Neural progenitor cell (in vitro differentiated cells): ENCODE measurements around the gene HRH2. TPM values are rescaled to one million over a fixed set of nuclear protein-coding genes. Genes with fewer than 3 reads are reported as not detected.
A peak's percentile ranks its signal among the peaks of the same experiment; 100 is the strongest.

Source experiments
- DNase-seq: peaks from one replicate; pipeline ENCODE4 v3.0.0-alpha.2; 2016; ENCODE audit warnings: low spot score
- H2AFZ ChIP-seq: fragments of 200-600 bp; sonication (generic); replicated peaks from 2 replicates; pipeline ENCODE4 v1.6.1; 2016; ENCODE audit warnings: antibody characterized with exemption
- H3F3A ChIP-seq: fragments of 200-600 bp; sonication (generic); 2 replicates; pipeline ENCODE4 v1.6.1; 2016; ENCODE audit warnings: antibody characterized with exemption, low read depth
- H3K27ac ChIP-seq: fragments of 200-600 bp; sonication (generic); 2 replicates; pipeline ENCODE4 v1.5.1; 2016; ENCODE audit warnings: mild to moderate bottlenecking
- H3K27me3 ChIP-seq: fragments of 200-600 bp; sonication (generic); 2 replicates; pipeline ENCODE4 v1.6.1; 2016; ENCODE audit warnings: mild to moderate bottlenecking, moderate library complexity
- H3K36me3 ChIP-seq: fragments of 200-600 bp; sonication (generic); 2 replicates; pipeline ENCODE4 v1.5.1; 2016
- H3K4me1 ChIP-seq: fragments of 200-600 bp; sonication (generic); 2 replicates; pipeline ENCODE4 v1.6.1; 2016; ENCODE audit warnings: mixed run types
- H3K4me2 ChIP-seq: fragments of 200-600 bp; sonication (generic); 2 replicates; pipeline ENCODE4 v1.6.1; 2016
- H3K4me3 ChIP-seq: fragments of 200-600 bp; sonication (generic); 2 replicates; pipeline ENCODE4 v1.5.1; 2016
- H3K79me2 ChIP-seq: fragments of 200-600 bp; sonication (generic); 2 replicates; pipeline ENCODE4 v1.6.1; 2016; ENCODE audit warnings: low read depth
- H3K9ac ChIP-seq: fragments of 200-600 bp; sonication (generic); 2 replicates; pipeline ENCODE4 v1.6.1; 2016
- H3K9me3 ChIP-seq: fragments of 200-600 bp; sonication (generic); 2 replicates; pipeline ENCODE4 v1.5.1; 2016; ENCODE audit warnings: low read depth
- H4K20me1 ChIP-seq: fragments of 200-600 bp; sonication (generic); 2 replicates; pipeline ENCODE4 v1.6.1; 2016; ENCODE audit warnings: low read depth
- H3K27ac Mint-ChIP-seq: 3 replicates; pipeline ENCODE4 v1.8.0; 2021; ENCODE audit warnings: mixed read lengths
- H3K27me3 Mint-ChIP-seq: 2 replicates; pipeline ENCODE4 v1.8.0; 2022; ENCODE audit warnings: low read depth, mild to moderate bottlenecking, inconsistent platforms, moderate library complexity, mixed read lengths; ENCODE audit not compliant: insufficient read depth
- H3K36me3 Mint-ChIP-seq: 3 replicates; pipeline ENCODE4 v1.8.0; 2021; ENCODE audit warnings: mixed read lengths
- H3K4me1 Mint-ChIP-seq: 3 replicates; pipeline ENCODE4 v1.8.0; 2021; ENCODE audit warnings: mixed read lengths
- H3K4me3 Mint-ChIP-seq: 3 replicates; pipeline ENCODE4 v1.8.0; 2021; ENCODE audit warnings: mild to moderate bottlenecking, moderate library complexity, mixed read lengths
- H3K9me3 Mint-ChIP-seq: 3 replicates; pipeline ENCODE4 v1.8.0; 2020; ENCODE audit warnings: mixed read lengths
- EZH2 ChIP-seq: fragments of 200-600 bp; sonication (generic); IDR thresholded peaks from 2 replicates; pipeline ENCODE4 v1.6.1; 2017; ENCODE audit warnings: antibody characterized with exemption, mild to moderate bottlenecking, moderate library complexity
- EZH2phosphoT487 ChIP-seq: fragments of 200-600 bp; sonication (generic); IDR thresholded peaks from 2 replicates; pipeline ENCODE4 v1.6.1; 2017; ENCODE audit warnings: antibody characterized with exemption
- total RNA-seq: library from RNA; depleted of rRNA; stranded (reverse); fragments of >200 nt; gene quantifications from 2 replicates; pipeline ENCODE4 v1.2.3, GENCODE V29; 2015; ENCODE audit warnings: low replicate concordance
- TF ChIP-seq, protein P1 (sequence below): fragments of 200-600 bp; sonication (generic); IDR thresholded peaks from 2 replicates; pipeline ENCODE4 v1.5.1; 2017; ENCODE audit warnings: antibody characterized with exemption, mild to moderate bottlenecking

HRH2 gene
- total RNA-seq, 1 donor from 2014 or later = not detected

DNA sequence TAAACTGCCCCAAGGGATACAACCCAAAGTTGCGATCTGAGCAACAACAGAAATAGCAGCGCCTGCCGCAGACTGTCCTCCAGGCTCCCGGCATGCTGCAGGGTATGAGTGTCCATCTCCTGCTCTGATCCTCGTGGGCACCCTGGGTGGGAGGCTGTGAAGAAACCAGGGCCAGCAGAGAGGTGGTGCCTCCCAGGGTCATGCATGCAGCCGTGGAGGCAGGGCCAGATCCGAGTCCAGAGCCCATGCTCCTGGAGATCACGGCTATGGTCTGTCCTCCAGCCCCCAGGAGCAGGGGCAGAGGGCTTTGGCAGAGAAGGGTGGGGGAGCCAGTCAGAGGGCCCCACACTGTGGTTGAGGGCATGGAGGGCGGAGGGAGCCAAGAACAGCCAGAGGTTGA, 29.0 kb downstream of the HRH2 start:
- Histone ChIP-seq H3K9ac (no peak overlapping the region), H3K79me2 (no peaks in the 10 kb centered on the region), H3K4me2 (no peak overlapping the region), H4K20me1 (no peaks in the 10 kb centered on the region), H3K27me3 (no peaks in the 10 kb centered on the region), H3K4me3 (no peak overlapping the region), H2AFZ (no peak overlapping the region), H3K4me1 (peaks cover 6% of the 10 kb centered on the region), H3F3A (no peaks in the 10 kb centered on the region), H3K36me3 (no peaks in the 10 kb centered on the region), H3K9me3 (no peaks in the 10 kb centered on the region), H3K27ac (no peak overlapping the region)
- Mint-ChIP-seq H3K4me1 (peaks cover 26% of the 10 kb centered on the region), H3K27me3 (peaks cover 13% of the 10 kb centered on the region), H3K36me3 (no peaks in the 10 kb centered on the region), H3K4me3 (no peak overlapping the region), H3K9me3 (no peaks in the 10 kb centered on the region), H3K27ac (no peak overlapping the region)
- TF ChIP-seq, protein P1, sequence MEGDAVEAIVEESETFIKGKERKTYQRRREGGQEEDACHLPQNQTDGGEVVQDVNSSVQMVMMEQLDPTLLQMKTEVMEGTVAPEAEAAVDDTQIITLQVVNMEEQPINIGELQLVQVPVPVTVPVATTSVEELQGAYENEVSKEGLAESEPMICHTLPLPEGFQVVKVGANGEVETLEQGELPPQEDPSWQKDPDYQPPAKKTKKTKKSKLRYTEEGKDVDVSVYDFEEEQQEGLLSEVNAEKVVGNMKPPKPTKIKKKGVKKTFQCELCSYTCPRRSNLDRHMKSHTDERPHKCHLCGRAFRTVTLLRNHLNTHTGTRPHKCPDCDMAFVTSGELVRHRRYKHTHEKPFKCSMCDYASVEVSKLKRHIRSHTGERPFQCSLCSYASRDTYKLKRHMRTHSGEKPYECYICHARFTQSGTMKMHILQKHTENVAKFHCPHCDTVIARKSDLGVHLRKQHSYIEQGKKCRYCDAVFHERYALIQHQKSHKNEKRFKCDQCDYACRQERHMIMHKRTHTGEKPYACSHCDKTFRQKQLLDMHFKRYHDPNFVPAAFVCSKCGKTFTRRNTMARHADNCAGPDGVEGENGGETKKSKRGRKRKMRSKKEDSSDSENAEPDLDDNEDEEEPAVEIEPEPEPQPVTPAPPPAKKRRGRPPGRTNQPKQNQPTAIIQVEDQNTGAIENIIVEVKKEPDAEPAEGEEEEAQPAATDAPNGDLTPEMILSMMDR = no peak
- TF ChIP-seq EZH2phosphoT487 = no peak
- TF ChIP-seq EZH2 = no peak
- DNase-seq = no peak

DNA sequence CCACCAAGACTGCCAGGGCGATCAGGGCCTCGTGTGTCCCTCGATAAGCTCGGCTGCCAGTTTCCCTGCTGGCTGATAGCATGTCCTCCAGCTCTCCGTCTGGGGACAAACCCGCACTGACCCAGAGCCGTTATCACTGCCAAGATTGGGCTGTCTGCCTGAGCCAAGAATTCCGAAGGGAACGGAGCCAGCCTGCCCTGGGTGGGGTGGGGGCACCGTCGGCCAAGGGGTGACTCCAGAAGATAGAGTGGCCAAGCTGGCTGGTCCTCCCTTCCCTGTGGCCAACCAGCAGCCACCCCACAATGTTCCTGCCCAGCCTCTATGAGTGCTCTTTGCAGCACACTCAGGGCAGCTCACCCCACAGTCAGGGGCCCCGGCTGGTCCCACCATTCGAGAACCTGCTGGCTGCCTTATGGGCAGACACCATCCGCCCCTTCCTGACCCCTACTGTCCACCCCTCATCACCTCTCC, 29.4 kb downstream of the HRH2 start:
- H3K4me3 ChIP-seq = no peak overlapping the region
- peaks cover 6% of the 10 kb centered on the region for H3K4me1 ChIP-seq
- H3K79me2 ChIP-seq = no peaks in the 10 kb centered on the region
- no peaks in the 10 kb centered on the region for H3K36me3 Mint-ChIP-seq
- no peak overlapping the region for H3K4me2 ChIP-seq
- no peaks in the 10 kb centered on the region for H3K27me3 ChIP-seq
- TF ChIP-seq EZH2 = no peak
- TF ChIP-seq, protein P1 = no peak
- TF ChIP-seq EZH2phosphoT487 = no peak
- no peaks in the 10 kb centered on the region for H3K9me3 Mint-ChIP-seq
- no peaks in the 10 kb centered on the region for H3K9me3 ChIP-seq
- no peak for DNase-seq
- H3K27me3 Mint-ChIP-seq = peaks cover 14% of the 10 kb centered on the region
- H4K20me1 ChIP-seq = no peaks in the 10 kb centered on the region
- H3F3A ChIP-seq = no peaks in the 10 kb centered on the region
- no peak overlapping the region for H3K27ac ChIP-seq
- H2AFZ ChIP-seq = no peak overlapping the region
- H3K9ac ChIP-seq = no peak overlapping the region
- H3K4me3 Mint-ChIP-seq = no peak overlapping the region
- no peaks in the 10 kb centered on the region for H3K36me3 ChIP-seq
- H3K4me1 Mint-ChIP-seq = peaks cover 26% of the 10 kb centered on the region
- no peak overlapping the region for H3K27ac Mint-ChIP-seq

DNA sequence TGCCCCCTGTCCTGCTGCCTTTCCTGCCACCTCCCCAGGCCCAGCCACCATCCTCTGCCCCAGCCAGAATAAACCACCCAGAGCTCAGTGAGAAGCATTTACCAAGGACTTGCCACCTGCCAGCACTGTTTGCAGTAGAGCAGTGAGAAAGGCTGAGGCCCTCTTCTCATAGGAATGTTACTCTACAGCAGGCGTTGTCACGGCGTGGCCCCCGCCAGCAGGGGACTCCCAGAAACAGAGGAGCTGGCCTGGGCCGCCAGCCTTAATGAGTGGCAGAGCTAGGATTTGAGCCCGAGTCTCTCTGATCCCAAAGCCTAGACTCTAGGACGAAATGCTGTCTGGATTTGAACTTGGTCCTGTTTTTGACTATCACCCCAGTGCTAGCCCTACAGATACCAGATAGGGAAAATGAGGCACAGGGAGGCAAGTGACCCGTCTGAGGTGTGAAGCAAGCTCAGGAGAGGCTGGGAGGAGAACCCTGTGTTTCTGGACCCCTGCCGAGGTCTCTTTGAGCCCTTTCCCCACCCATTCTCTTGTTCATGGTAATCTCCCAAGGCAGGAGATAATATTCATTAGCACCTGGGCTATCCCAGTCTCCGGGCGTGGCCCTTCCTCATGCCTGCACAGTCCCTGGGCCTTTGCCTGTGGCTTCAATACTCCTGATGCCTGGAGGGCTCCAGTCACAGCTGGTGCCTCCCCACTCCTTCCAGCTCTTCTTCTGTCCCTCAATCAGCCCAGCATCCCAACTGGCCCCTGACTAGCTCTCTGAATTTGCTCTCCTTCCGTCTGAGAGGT, 30.7 kb downstream of the HRH2 start:
- no peaks in the 10 kb centered on the region for H4K20me1 ChIP-seq
- H3K9ac ChIP-seq = no peak overlapping the region
- Mint-ChIP-seq H3K27ac (peak overlapping the region; percentile 22), H3K4me3 (no peak overlapping the region), H3K9me3 (no peaks in the 10 kb centered on the region), H3K4me1 (peaks cover 26% of the 10 kb centered on the region), H3K27me3 (peaks cover 11% of the 10 kb centered on the region), H3K36me3 (no peaks in the 10 kb centered on the region)
- H2AFZ ChIP-seq = no peak overlapping the region
- H3K4me2 ChIP-seq = no peak overlapping the region
- H3K27ac ChIP-seq = no peak overlapping the region
- H3F3A ChIP-seq = no peaks in the 10 kb centered on the region
- no peak overlapping the region for H3K4me3 ChIP-seq
- H3K9me3 ChIP-seq = no peaks in the 10 kb centered on the region
- no peak for TF ChIP-seq EZH2
- TF ChIP-seq, protein P1 = no peak
- no peak for TF ChIP-seq EZH2phosphoT487
- H3K36me3 ChIP-seq = no peaks in the 10 kb centered on the region
- peaks cover 6% of the 10 kb centered on the region for H3K4me1 ChIP-seq
- DNase-seq = no peak
- H3K27me3 ChIP-seq = no peaks in the 10 kb centered on the region
- no peaks in the 10 kb centered on the region for H3K79me2 ChIP-seq
